Lung microvascular endothelial cell (primary cell): ENCODE data around the gene GNAT1. TPM values are rescaled to one million over a fixed set of nuclear protein-coding genes. Genes with fewer than 3 reads are reported as not detected.

Experiments used
- DNase-seq, 2 donors: peaks; one replicate each; pipeline versions ENCODE4 v3.0.0 to v3.0.0-alpha.2; 2010; ENCODE audit warnings: low read depth in 2 of 2
- total RNA-seq: library from RNA; depleted of rRNA; stranded (reverse); fragments of >200 nt; gene quantifications from 2 replicates; pipeline ENCODE4 v1.2.1, GENCODE V29; 2014

The GNAT1 gene
- total RNA-seq = not detected in 2 replicates

DNA sequence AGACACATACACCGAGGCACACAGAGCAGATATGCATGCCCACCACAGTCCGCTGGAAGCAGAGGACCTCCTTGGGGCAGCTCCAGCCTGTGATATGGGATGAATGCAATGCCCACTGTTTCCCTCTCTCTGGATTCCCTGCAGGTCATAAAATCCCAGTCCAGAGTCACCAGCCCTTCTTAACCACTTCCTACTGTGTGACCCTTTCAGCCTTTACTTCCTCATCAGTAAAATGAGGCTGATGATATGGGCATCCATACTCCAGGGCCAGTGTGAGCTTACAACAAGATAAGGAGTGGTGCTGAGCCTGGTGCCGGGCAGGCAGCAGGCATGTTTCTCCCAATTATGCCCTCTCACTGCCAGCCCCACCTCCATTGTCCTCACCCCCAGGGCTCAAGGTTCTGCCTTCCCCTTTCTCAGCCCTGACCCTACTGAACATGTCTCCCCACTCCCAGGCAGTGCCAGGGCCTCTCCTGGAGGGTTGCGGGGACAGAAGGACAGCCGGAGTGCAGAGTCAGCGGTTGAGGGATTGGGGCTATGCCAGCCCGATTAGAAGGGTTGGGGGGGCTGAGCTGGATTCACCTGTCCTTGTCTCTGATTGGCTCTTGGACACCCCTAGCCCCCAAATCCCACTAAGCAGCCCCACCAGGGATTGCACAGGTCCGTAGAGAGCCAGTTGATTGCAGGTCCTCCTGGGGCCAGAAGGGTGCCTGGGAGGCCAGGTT, at the start of gene GNAT1:
Gene GNAT1 (plus strand): TSS at position 675 of the 725 bp plus-strand sequence. CDS start 116 bp downstream, outside the sequence.
- DNase-seq = no peak

DNA sequence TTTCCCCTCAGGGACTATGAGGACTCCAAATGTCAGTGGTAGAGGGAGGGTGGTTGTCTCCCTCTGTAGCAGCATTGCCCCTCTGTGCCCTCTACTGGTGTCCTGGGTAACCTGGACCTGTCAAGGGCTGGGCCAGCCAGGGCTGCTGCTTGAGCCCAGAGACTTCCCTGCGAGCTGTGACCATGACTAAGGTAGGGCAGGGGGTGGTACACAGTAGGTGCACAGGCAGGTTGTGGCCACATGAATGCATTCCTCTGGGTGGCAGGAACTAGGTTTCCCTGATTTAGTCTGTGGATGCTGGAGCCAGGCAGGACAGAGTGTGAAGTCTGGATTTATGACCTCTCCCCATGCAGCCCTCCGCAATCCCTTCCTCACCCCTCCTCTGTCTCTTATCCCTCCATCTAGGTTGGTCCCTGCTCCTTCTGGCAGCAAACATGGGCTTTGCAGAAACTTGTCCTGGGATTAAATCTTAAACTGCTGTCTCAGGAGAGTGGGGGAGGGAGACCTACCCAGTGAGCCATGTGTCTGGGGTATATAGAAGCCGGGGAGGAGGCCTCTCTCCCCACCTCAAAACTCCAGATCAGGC, 45.0 kb upstream of the GNAT1 start:
- no peak for DNase-seq

DNA sequence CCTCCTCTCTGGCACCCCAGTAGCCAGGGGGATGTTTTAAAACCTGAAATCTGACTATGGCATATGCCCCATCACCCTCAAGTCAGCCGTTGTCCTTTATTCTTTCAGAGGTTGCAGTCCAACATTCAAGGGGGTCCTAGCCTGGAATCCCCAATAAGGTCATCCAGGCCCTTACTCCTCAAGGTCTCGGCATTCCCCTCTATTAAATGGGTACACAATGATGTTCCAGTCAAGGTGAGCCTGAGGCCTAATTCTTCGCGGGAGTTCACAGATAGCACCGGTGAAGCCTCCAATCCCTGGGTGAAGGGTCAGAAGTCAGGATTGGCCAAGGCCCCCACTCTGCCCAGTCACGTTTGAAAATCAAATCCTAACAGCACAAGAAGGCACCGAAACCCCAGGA, 44.4 kb upstream of the GNAT1 start:
- DNase-seq = no peak

DNA sequence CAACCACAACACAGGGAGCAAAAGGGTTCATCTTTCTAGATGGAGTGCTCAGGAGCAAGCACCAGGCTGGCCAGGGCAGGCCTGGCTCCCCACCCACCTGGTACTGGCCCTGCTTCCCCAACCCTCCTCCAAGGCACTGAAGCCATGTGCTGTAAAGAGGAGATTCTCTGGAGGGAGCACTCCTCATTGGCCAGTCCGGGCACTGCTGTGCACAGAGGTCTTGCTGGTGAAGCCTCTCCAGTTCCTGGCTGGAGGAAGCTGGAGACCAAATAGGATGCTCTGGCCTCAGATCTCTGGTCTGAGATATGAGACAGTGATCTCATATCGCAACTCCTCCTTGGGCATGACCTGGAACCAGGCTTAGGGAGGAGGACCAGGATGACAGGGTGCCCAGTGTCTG, 44.0 kb upstream of the GNAT1 start:
- no peak for DNase-seq

DNA sequence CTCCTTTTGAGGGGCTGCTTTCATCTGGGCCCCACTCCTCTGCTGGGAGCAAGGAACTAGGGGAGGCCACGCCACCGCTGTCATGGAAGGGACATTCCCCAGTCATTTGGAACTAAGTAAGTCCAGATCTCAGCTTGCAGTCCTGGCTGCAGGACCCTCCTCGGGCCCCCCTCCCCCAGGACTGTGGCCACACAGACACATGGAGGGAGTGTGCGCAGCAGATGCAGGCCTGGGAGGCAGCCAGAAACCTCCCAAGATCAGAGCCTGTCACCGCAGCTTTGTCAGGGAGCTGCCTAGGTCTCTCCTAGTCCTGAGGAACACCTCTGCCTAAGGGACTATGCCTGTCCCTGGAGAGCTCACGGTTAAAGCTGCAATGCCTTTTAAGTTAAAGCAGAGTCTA, 43.5 kb upstream of the GNAT1 start:
- DNase-seq = no peak

DNA sequence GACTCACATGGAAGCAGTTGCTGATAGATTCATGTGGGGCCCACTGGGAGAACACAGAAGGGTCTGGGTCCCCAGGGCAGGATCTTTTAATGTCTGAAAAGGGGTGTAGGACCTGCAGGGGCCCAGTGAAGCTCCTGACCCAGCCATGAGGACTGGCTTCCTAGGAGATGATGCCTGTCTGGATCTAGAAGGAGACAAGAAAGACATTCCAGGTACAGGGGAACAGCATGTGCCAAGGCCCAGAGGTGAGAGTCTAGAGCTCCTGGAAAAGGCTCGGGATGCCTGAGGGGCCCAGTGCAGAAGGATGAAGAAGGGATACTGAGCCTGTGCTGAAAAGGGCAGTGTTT, 41.0 kb upstream of the GNAT1 start:
- no peak for DNase-seq

DNA sequence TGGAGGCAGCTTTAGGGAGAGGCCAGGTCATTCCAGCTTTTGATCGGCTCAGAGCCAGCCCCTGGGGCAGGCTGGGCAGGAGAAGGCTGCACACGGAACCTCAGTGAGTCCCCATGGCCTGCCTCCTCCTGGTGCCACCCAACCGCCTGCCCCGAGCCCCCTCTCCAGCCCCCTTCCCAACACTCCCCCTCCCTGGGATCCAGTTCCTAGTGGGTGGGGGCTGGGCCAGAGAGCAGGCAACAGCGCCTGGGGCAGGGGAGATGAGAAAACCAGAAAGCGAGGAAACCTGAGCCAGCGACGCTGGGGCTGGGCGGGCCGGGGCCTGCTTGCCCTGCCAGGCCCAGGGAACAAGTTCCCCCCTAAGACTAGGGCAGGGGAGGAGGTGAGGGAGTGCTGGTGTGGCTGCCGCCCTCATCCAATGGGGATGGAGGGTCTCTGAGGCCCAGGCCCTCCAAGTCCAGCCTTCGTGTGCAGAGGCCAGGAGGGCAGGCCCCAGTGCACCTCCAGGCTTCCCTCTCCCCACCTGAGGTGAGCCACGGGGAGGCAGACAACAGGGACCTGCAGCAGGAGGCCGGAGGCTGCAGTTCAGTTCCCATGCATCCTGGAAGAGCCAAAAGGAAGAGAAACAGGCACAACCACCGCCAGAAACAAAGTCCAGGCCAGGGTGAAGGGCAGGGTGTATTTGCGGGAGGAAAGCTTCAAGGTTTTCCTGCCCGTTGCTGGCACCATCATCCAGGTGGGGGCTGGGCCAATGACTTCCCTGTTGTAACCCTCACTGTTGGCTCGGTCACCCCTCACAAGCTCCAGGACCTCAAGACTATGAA, 40.3 kb upstream of the GNAT1 start:
- DNase-seq = no peak

DNA sequence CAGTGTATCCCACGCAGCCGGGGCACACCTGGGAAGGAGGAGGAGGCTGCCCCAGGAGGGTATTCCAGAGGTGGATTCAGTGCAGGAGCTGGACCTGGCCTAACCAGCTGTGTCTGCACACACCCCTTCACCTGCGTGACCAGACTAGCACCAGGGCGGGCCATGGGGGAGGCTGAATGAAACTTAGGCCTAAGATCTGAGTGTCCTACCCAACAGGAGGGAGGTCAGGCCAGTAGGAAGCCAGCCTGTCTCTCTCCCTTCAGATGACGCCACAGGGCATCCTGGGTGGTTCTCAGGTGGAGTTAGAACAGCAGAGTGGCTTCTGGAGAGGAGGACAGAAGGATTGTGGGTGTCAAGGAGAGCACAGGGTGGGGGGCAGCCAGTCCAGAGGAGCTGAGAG, 39.7 kb upstream of the GNAT1 start:
- no peak for DNase-seq

DNA sequence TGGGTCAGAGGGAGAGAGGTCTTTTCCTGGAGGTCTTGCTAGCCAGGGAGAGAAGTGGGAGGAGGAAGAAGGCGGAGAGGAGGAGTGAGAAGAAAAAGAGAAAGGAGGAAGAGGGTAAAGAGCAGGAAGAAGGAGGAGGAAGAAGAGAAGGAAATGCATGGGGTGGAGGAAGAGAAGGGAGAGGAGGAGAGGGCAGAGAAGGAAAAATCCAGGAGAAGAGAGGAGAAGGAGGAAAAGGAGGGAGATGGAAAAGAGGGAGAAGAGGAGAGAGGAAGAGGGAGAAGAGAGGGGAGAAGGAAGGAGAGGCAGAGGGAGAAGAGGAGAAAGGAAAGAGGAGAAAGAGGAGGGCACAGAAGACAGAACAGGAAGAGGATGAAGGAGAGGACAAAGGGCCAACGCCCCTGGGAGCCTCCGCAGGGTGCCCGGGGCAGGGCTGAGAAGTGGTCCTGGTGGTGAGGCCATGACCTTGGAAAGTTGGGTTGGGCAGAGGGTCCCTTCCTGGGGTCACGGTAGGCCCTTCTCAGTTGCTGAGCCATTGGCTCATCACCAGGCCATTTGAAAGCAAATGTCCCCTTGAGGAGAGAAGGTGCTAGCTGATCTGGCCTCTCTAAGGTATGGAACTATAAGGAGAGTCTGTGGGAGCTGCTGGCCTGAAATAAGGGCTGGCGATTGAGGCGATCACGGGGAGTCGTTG, 37.5 kb upstream of the GNAT1 start:
- no peak for DNase-seq

DNA sequence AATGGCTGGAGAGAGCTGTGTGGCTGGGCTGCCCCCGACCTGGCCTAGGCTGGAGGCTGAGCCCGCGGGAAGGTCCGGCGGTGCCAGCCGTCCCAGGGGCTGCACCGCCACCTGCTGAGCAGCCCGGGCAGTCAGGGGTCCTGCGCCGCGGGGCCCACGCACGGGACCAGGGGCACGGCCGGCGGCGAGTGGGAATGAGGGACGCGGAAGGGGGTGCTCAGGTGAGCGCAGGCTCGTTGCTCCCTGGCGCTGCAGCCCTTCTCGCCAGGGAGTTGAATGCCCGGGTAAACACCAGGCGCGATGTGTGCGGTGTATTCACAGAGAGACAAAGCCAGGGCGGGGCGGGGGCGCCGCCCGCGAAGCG, 37.0 kb upstream of the GNAT1 start:
- DNase-seq = peak; percentile 42 to 55

DNA sequence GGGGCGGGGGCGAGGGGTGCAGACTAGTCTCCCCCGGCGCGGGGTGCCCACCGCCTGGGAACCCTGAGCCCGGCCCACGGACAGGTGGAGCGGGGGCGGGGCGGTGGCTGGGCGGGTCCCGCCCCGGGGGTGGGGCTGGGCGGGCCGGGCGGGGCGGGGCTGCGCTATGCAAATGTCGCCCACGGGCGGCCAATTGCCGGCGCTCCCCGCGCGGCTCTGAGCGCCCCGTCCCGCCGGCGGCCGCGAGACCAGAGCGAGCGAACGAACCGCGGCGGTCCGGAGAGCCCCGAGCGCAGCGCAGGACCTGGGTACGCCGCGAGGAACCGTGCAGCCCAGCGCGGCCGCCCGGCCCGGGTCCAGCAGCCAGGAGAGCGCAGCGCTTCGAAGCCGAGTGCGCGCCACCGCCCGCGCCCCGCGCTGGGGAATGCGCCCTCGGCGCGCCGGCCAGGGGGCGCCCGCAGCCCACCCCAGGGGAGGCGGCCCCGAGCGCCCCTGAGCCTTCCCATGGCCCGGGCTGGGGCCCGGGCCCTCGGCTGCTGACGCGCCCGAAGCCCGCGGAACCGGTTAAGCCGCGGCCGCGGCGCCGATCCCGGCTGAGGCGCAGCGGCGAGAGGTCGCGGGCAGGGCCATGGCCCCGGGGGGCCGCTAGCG, 36.4 kb upstream of the GNAT1 start, which contains the start of gene SEMA3F:
Gene SEMA3F (plus strand): TSS at position 485 of the 651 bp plus-strand sequence. CDS start 4,299 bp downstream, outside the sequence.
- DNase-seq = peak; percentile 80 to 81

DNA sequence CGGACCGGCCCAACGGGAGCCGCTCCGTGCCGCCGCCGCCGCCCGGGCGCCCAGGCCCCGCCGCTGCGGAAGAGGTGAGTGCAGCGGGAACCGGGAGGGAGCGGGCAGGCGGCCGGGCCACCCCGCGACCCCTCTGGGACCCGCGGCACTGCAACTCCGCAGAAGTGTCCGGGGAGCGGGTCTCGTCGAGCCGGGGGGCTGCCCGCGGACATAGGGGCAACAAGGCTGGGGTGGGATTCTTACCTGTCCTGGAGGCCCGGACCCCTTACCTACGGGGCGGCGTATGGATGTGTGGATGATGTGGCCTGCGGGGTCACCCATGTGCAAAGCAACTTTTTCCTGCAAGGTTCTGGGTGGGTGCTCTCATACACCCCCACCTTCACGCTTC, 35.9 kb upstream of the GNAT1 start:
- no peak for DNase-seq

DNA sequence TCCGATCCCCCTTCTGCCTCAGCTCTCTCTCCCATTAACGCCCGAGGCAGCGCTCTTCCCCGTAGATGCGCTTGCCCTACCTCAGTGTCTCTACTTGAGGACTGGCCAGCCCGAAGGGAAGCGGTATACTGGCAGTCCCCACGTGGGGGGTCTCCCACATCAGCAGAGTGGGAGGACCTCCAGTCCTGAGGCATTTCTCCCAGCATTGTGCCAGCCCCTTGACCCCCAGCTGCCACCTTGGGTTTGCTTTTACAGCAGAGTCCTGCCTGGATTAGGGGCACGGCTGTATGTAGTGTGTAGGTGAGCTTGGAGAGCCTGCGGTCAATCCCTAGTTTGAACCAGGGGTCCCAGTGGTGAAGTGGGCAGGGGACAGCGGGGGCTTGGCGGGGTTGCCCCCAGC, 35.5 kb upstream of the GNAT1 start:
- peak in 1 of 2 donors; percentile 37 for DNase-seq

DNA sequence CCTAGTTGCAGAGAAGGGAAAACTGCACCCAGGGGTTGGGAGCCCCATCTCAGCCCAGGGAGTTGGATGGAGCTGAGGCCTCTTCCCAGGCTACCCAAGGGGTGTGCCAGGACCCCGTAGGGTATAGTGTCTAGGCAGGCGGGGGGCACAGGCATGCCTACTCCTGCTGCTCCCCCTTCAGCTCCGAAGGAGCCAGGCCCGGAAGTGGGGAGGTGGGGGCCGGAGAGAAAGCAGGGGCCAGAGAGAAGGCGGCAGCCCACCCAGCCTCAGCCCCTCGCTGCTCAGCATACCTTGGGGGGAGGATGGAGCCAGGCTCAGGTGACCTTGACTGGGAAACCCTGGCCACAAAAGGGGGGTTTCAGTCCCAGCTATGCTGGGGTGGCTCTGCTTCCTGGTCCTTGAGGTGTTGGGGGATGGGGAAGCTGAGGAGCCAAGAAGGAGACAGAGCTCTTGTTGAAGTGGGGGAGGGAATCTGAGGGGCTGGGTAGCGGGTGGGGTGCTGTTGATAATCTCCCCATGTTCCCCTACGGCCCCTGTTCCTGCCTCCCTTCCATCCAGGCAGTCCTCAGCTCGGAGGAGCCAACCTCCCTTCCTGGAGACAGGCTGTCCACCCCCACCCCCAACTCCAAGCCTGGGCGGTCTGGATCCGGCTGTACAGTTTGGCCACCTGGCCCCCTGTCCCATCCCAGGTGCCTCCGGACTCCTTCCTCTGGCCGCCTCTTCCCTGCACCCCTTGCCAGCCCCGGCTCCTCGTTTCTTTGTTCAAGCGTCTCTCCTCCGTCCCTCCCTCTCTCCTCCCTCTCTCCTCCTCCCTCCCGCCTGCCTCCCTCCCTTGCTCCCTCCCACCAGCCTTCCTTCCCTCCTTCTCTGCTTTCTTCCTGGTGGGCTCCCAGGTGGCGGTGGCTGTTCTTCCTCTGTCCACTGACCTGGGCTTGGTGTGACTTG, 34.6 kb upstream of the GNAT1 start:
- DNase-seq = peak in 1 of 2 donors; percentile 43

DNA sequence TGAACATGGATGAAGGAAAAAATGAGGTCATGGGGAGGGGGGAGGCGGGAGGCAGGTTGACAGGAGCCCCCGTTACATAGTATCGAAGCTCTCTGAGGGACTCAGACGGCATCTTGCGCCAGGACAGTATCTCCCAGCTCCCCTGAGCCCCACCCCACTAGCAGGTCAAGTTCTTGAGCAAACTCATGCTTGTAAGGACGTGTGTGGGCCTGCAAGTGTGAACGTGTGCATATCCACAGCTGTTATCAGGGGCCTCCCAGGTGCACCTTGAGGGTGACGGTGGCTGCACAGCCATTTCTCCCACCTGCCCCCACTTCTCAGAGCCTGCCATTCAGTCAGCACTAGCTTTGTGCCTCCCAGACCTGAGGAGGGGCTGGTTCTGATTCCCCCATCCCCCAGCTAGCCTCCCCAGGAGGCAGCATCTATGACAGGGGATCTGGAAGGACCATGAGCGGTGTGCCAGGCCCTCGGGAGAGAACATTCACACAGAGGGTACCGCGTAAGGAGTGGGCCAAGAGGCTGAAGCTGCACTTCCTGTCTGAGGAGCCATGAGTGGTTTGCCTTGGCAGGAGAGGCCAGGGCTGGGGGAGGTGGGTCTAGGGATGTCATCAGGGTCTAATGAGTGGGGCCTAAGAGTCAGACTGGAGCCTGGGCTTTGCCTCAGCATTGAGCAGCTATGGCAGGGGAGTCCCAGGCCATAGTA, 33.4 kb upstream of the GNAT1 start:
- DNase-seq = peak in 1 of 2 donors; percentile 66

DNA sequence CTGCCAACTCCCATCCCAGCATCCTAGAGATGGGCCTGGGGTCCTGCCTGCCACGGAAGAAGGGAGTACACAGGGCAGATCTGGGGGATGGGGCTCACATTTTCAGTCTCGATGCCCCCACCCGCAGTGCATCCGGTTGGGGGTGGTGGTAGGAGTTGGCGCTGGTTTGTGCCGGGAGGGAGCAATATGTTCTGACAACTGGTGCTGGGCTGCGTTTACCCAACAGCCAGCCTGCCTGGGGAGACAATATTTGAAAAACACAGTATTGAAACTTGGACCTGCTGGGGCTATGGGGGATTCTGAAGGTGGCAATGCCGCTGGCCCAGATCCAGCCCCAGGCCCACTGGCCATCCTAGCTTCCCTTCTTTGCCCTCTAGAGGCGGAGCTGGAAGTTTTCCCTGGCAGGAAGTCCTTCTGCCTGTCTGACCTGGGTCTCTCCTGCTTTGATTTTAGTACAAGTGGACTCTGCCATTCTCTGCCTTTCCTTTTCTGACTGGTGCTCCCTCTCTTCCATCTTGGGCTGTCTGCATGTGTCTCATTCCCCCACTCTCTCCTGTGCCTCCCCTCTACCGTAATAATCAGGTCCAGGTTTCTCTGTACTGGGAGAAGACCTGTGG, 32.8 kb upstream of the GNAT1 start:
- DNase-seq = peak in 1 of 2 donors; percentile 28

DNA sequence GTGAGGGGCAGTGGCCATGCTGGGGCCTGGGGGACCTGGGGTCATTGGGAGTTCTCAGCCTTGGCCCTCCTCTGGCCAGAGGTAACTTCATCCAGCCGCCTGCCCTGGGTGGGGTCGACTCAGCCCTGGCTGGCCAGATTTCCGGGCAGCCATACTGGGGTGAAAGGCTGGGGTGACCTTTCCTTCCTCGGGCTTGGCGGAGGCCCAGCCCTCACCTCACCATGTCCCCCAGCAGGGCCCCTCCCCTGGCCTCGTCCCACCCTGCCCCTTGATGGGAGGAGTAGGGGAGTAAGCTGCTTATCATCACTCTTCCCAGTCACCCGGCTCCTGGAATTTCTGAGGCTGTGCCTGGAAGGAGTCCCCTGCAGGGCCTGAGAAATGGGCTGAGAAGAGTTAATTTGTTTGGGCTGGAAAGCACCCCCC, 30.8 kb upstream of the GNAT1 start:
- peak in 1 of 2 donors; percentile 46 for DNase-seq

DNA sequence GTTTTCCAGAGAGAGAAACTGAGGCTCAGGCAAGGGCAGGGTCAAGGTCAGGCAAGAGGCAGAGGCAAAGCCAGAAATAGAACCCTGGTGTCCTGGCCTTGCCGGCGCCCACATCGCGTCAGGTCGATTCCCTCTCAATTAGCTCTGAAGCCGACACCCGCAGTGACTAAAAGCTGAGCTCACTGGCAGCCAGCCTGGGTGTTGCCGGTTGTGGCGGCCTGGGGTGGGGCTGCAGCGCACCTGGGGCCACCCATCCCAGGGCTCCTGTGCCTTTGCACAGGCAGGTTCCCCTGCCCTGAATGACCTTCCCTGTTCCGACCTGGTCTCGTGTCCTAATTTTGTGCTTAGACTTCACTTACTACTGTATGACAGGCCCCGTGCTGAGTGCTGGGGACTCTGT, 30.1 kb upstream of the GNAT1 start:
- peak in 1 of 2 donors; percentile 33 for DNase-seq
